Measurements from ENCODE around the gene TLK2. TPM values are rescaled to one million over a fixed set of nuclear protein-coding genes. Genes with fewer than 3 reads are reported as not detected.
A peak's percentile ranks its signal among the peaks of the same experiment; 100 is the strongest.
"Not testable (repeated sequence)": the region's sequence is repeated elsewhere in the genome, so short reads cannot be mapped to it uniquely, and the experiment has no call there.

TLK2 gene
- total RNA-seq, 2 experiments from 2014 or later: 24.8 to 26.8 TPM

GRCh38 chr17:62456016-62456415 lies 22.6 kb upstream of the TLK2 start:
- ChIA-PET CTCF (no interaction called here), POLR2A (no interaction called here)

GRCh38 chr17:62458483-62458882 lies 20.1 kb upstream of the TLK2 start:
- H3K4me3 Mint-ChIP-seq; DNase-seq; H3K27me3 Mint-ChIP-seq; ATAC-seq; intact Hi-C loops (cut with micrococcal nuclease); H3K27ac Mint-ChIP-seq; H3K9me3 Mint-ChIP-seq; H3K4me1 Mint-ChIP-seq (ENCODE audit: low read depth); POLR2A ChIA-PET; CTCF ChIA-PET; H3K36me3 Mint-ChIP-seq (ENCODE audit: low read depth): not testable (repeated sequence)

More at GRCh38 chr17:62456016-62456415, 22.6 kb upstream of the TLK2 start:
- no peak for ATAC-seq
- Mint-ChIP-seq H3K36me3 (ENCODE audit: low read depth) (peaks cover 4% of the 10 kb centered on the region), H3K27ac (no peak overlapping the region), H3K4me1 (ENCODE audit: low read depth) (peaks cover 12% of the 10 kb centered on the region), H3K9me3 (no peaks in the 10 kb centered on the region), H3K4me3 (no peak overlapping the region), H3K27me3 (peaks cover 1% of the 10 kb centered on the region)
- DNase-seq: no peak
- no peak for TF ChIP-seq CTCF (IDR thresholded peaks at IDR 0.05)
- intact Hi-C loops (cut with micrococcal nuclease): no loop called here

- H3K27ac Mint-ChIP-seq; POLR2A ChIA-PET; H3K4me1 Mint-ChIP-seq (ENCODE audit: low read depth); H3K4me3 Mint-ChIP-seq; ATAC-seq; CTCF ChIA-PET; intact Hi-C loops (cut with micrococcal nuclease); H3K9me3 Mint-ChIP-seq; H3K27me3 Mint-ChIP-seq; H3K36me3 Mint-ChIP-seq (ENCODE audit: low read depth); DNase-seq: not testable (repeated sequence)
These were observed 14.2 kb upstream of the TLK2 start for GRCh38 chr17:62464422-62464821.

GRCh38 chr17:62465271-62465670 lies 13.4 kb upstream of the TLK2 start:
- H3K4me1 Mint-ChIP-seq (ENCODE audit: low read depth); ATAC-seq; DNase-seq; H3K27ac Mint-ChIP-seq; H3K36me3 Mint-ChIP-seq (ENCODE audit: low read depth); POLR2A ChIA-PET; H3K4me3 Mint-ChIP-seq; CTCF ChIA-PET; H3K27me3 Mint-ChIP-seq; intact Hi-C loops (cut with micrococcal nuclease); H3K9me3 Mint-ChIP-seq: not testable (repeated sequence)

GRCh38 chr17:62470666-62471379 lies 7.8 kb upstream of the TLK2 start:
- ATAC-seq: peak; percentile 61
- H3K4me1 Mint-ChIP-seq (ENCODE audit: low read depth); CTCF ChIA-PET: not testable (repeated sequence)

GRCh38 chr17:62471380-62471880 lies 7.2 kb upstream of the TLK2 start:
- H3K4me1 Mint-ChIP-seq (ENCODE audit: low read depth); H3K36me3 Mint-ChIP-seq (ENCODE audit: low read depth); H3K4me3 Mint-ChIP-seq; ATAC-seq; DNase-seq; H3K27me3 Mint-ChIP-seq; intact Hi-C loops (cut with micrococcal nuclease); POLR2A ChIA-PET; H3K9me3 Mint-ChIP-seq; CTCF ChIA-PET; H3K27ac Mint-ChIP-seq: not testable (repeated sequence)

More at GRCh38 chr17:62470666-62471379, 7.8 kb upstream of the TLK2 start:
- H3K9me3 Mint-ChIP-seq; POLR2A ChIA-PET; H3K36me3 Mint-ChIP-seq (ENCODE audit: low read depth); intact Hi-C loops (cut with micrococcal nuclease); H3K4me3 Mint-ChIP-seq; H3K27me3 Mint-ChIP-seq: not testable (repeated sequence)
- H3K27ac Mint-ChIP-seq: peak overlapping the region; percentile 61
- peak; percentile 71 for DNase-seq

- H3K4me3 Mint-ChIP-seq; POLR2A ChIA-PET; H3K27ac Mint-ChIP-seq; CTCF ChIA-PET; H3K36me3 Mint-ChIP-seq (ENCODE audit: low read depth); intact Hi-C loops (cut with micrococcal nuclease); H3K27me3 Mint-ChIP-seq; H3K9me3 Mint-ChIP-seq; ATAC-seq; DNase-seq: not testable (repeated sequence)
- H3K4me1 Mint-ChIP-seq (ENCODE audit: low read depth): peaks cover 13% of the 10 kb centered on the region
These were observed 5.3 kb upstream of the TLK2 start for GRCh38 chr17:62473030-62473982.

GRCh38 chr17:62477111-62477510 lies 1.5 kb upstream of the TLK2 start:
- DNase-seq; POLR2A ChIA-PET; CTCF ChIA-PET; H3K27me3 Mint-ChIP-seq; ATAC-seq; H3K9me3 Mint-ChIP-seq; intact Hi-C loops (cut with micrococcal nuclease): not testable (repeated sequence)
- peak overlapping the region; percentile 72 for H3K4me3 Mint-ChIP-seq
- peaks cover 21% of the 10 kb centered on the region for H3K4me1 Mint-ChIP-seq (ENCODE audit: low read depth)
- H3K27ac Mint-ChIP-seq: peak overlapping the region; percentile 75
- H3K36me3 Mint-ChIP-seq (ENCODE audit: low read depth): peaks cover 12% of the 10 kb centered on the region

GRCh38 chr17:62477718-62478408 lies 762 bp upstream of the TLK2 start:
- H3K9me3 Mint-ChIP-seq; H3K27me3 Mint-ChIP-seq; CTCF ChIA-PET; POLR2A ChIA-PET; intact Hi-C loops (cut with micrococcal nuclease): not testable (repeated sequence)
- ATAC-seq (peak; percentile 24), DNase-seq (peak; percentile 59)
- Mint-ChIP-seq H3K4me1 (ENCODE audit: low read depth) (peaks cover 27% of the 10 kb centered on the region), H3K4me3 (peak overlapping the region; percentile 72), H3K36me3 (ENCODE audit: low read depth) (peaks cover 14% of the 10 kb centered on the region), H3K27ac (peak overlapping the region; percentile 75)

GRCh38 chr17:62478880-62479638 lies 434 bp downstream of the TLK2 start:
- CTCF ChIA-PET, POLR2A ChIA-PET, H3K27me3 Mint-ChIP-seq: not testable (repeated sequence)

More at GRCh38 chr17:62478880-62479638, 434 bp downstream of the TLK2 start:
- peak; percentile 32 for ATAC-seq
- Mint-ChIP-seq H3K27ac (peak overlapping the region; percentile 94), H3K4me3 (peak overlapping the region; percentile 87), H3K36me3 (ENCODE audit: low read depth) (peaks cover 17% of the 10 kb centered on the region), H3K4me1 (ENCODE audit: low read depth) (peaks cover 31% of the 10 kb centered on the region)
- H3K9me3 Mint-ChIP-seq; intact Hi-C loops (cut with micrococcal nuclease): not testable (repeated sequence)
- DNase-seq: peak; percentile 47
